ENCODE results near the gene OLFM4. TPM values are rescaled to one million over a fixed set of nuclear protein-coding genes. Genes with fewer than 3 reads are reported as not detected.

The OLFM4 gene
- total RNA-seq, 1 donor from 2014 or later, result 4.3 TPM

DNA sequence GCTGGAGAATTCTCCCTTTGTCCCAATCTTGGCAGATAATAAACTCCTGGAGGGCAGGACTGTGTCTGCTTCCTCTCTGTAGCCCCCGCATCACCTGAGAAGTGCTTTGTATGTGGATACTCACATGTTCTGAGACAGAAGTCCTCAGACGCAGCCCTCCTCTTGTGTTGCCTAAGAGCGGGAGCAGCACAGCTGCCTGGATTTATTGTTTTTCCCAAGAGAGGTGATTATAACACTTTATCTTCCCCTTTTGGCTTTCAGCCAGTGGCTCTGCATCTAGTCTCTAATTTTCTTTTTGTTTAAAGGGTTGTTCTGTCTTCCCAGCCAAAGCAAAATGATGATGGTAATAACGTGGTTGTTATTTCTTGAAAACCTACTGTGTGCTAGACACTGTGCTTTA lies 36.1 kb downstream of the OLFM4 start:
- DNase-seq (ENCODE audit: low spot score), result peak; percentile 62

DNA sequence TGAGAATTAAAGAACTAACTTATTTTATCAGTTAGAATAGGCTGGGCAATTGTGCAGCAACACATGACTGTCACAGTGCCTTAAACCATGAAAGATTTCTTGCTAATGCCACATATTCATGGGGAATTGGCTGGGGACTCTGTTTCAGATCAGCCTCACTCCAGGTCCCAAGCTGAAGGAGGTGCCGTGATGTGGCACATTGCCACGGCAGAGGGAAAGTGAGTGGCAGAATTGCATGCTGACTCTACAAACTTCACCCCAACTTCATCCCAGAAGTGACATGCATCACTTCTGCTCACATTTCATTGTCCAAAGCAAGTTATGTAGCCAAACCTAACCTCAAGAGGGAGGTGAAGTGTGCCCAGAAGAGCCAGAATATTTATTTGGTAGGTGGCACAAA lies 37.8 kb downstream of the OLFM4 start:
- DNase-seq (ENCODE audit: low spot score), result no peak

GRCh38 chr13:53068585-53069520 lies 40.2 kb downstream of the OLFM4 start:
- peak; percentile 37 for DNase-seq (ENCODE audit: low spot score)

DNA sequence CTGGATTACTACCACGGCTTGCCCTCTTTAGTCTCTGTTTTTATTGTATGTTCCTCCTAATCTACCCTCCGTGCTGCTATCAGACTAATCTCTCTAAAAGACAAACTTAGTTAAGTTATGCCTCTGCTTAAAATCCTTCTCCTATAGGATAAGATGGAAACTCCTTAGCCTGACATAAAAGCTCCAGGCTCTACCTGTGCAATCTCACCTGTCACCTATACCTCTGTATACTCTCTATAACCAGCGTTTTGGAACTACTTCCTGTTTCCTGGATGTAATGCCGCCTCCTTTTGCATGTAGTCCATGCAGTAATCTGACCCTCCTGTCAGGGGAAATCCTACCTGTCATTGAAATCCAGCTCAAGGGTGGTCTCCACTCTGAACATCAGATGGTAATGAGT lies 41.2 kb downstream of the OLFM4 start:
- no peak for DNase-seq (ENCODE audit: low spot score)

DNA sequence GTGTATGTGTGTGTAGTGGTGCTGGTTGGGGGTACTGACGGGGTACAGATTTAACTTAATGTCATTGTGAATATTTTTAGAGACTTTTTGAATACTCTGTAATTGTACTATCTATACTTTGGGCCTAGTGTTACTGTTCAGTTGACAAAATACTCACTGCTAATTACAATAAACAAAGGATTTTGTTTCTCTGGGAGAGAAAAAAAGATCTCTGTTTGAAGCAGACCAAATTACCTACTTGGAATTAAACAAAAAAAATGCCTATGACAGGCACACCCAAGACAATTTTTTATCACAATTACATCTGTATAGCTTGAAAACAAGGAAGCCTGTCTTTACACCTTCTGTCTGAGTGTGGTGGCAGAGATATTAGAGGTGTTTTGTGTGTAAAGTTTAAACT lies 45.1 kb downstream of the OLFM4 start:
- no peak for DNase-seq (ENCODE audit: low spot score)

DNA sequence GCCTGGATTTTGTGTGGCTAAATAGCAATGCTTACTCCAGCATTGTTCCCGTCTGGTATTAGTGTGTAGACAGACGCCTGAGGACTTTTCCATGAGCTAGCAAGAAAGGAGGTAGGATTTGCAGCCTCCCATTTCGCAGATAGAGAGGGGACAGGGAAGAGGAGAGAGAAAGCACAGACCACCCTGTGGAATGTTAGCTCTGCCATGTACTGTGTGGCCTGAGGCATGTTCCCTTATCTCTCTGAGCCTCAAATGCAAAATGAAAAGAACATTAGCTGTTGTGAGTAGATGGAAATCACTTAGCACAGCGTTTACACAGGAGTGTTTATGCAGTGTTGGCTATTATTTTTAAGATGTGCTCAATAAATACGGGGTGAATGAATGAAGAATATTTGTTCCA lies 45.5 kb downstream of the OLFM4 start:
- DNase-seq (ENCODE audit: low spot score), result peak; percentile 56

DNA sequence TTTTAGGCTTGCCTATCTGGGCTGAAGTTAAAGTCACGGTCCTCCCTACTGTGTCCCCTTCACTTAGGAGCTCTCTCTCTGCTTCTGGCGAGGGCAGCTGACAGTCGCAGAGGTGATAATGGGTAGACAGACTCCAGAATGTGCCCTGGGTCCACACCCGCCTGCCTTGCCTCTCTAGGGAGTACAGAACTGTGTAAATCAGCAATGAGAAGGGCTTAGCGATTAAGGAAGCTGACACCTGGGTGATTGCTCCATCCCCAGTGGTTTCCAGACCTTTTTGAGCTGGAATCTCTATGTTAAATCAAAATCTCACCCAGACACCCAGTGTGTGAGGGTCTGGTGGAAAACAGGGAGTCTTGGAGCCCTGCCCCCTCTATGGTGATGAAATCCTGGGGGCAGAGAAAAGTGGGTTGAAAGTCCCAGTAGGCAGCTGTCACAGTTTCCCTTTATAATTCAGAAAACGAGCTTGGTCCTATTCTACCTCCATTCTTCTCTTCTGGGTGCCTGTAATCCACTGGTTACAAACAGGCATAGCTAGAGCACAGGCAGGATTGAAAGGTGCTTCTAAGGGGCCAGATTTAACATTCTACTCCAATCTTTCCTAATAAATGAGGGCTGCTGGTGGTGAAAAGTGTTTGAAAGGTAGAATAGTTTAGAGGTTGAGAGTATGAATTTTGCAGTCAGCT lies 46.9 kb downstream of the OLFM4 start:
- DNase-seq (ENCODE audit: low spot score), result no peak

DNA sequence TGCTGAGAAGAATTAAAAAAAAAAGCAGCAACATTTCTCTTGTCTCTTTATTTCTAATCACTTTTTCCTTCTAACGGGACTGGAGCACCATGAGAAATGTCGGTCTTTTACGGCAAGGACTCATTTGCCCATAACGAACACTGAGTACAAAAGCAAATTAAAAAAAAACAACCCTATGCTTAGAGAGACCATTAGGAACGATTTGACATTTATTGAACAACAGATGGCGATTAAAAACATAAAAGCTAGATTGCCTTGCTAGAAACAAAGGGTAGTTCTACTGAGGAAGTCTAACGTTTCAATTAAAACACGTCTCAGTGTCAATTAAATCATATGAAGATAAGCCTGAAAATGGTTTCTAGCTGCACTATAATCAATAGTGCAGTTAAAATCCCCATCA lies 51.1 kb downstream of the OLFM4 start:
- DNase-seq (ENCODE audit: low spot score), result no peak

DNA sequence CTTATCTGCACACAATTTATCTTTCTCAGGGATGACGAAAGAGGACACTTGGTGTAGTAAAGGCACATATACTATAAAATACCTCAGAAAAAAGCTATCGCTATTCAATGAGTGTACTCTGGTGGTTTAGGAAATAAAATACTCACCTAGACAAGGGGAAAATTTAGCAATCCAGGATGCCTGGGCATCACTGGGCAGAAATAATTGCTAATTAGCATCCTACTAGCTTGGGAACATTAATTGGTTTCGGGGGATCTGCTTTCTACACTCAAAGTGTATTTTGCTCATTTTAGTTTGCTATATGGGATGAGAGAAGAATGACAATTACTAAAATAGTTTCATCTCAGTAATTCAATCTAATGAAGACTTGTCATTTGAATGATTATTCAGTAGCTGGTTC lies 60.3 kb downstream of the OLFM4 start:
- DNase-seq (ENCODE audit: low spot score), result no peak

DNA sequence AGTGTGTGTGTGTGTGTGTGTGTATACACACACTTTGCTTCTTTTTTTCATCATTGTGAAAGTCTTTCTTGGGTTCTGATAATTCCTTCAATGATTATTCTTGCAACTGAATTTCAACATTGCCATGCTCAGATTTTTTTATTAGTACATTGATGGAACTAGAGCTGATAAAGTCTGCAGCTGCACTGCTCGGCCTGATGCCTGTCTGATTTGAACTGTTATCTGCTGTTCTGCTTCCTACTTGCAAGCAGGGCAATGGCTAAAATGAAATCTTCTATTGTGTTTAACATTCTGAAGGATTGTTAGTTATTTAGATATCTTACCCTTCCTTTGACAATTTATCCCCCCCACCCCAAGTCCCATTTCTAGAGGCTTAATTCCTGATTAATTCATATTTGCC lies 61.3 kb downstream of the OLFM4 start:
- no peak for DNase-seq (ENCODE audit: low spot score)

DNA sequence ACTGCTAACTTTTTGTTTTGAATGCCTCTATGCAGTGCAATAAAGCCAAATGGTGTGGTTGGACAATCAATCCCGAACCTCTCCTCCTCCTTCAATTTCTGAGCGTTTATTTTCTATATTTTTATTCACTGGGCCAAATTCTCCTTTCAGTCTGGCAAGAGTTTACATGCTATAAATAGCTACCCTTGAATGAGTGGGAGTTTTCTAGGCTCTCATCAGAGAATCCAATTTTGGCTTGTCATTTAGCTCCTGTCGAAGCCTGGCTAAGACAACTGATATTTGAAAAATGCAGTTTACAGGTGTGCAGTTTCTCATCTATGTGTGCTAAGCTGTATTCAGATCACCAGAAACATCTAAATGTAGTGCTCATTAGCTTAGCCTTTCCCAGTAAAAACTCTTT lies 61.8 kb downstream of the OLFM4 start:
- DNase-seq (ENCODE audit: low spot score), result no peak

GRCh38 chr13:53092931-53093330 lies 64.3 kb downstream of the OLFM4 start:
- DNase-seq (ENCODE audit: low spot score), result no peak

DNA sequence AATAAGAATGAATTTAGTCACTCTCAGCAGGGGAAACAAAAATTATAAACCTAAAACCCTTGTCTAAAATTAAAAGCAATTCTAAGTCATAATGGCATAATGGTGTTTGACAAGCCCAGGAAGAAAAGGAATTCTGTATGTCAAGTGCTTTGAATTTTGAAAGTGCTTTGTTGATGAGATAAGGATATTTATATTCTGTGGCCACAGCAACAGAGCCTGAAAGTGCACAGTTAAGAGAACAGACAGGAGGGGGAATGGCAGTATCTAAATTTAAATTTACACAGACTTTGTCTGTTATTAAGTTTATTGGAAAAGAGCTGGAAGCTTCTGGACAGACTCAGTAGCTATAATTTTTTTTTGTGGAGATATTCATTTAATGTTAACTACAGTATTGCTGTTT lies 69.8 kb downstream of the OLFM4 start:
- DNase-seq (ENCODE audit: low spot score), result peak; percentile 52

GRCh38 chr13:53100394-53101063 lies 71.9 kb downstream of the OLFM4 start:
- no peak for DNase-seq (ENCODE audit: low spot score)

Other genes starting within 250 kb of the OLFM4 start
- gene PCDH8, start 180.2 kb upstream of the OLFM4 start, total RNA-seq (ENCODE audit: insufficient read depth, low replicate concordance), result 4.6 TPM

Data from umbilical cord (tissue), 2 donors.